Adrenal gland (tissue), 5 donors: ENCODE data around the gene GAL3ST3.

ENCODE experiments used
- POLR2A ChIP-seq, 2 donors: fragments of 450-650 bp; IDR thresholded peaks; one replicate each; pipeline ENCODE4 v1.6.1; 2017; ENCODE audit warnings: antibody characterized with exemption in 2 of 2, mild to moderate bottlenecking in 2 of 2, moderate library complexity in 1 of 2
- TF ChIP-seq, protein P1 (sequence below), 6 experiments: fragments of 450-650 bp in 4 of 6; fragments of 200-600 bp in 2 of 6; sonication (generic) in 1 of 6; IDR thresholded peaks; 1 replicate in 5 of 6; 2 replicates in 1 of 6; pipeline versions ENCODE4 v1.5.1 to v1.8.0; 2016 to 2021; ENCODE audit warnings: antibody characterized with exemption in 6 of 6, mild to moderate bottlenecking in 2 of 6, moderate library complexity in 1 of 6
- donor health status: DM: no; HTN: no; CAD: no.

DNA sequence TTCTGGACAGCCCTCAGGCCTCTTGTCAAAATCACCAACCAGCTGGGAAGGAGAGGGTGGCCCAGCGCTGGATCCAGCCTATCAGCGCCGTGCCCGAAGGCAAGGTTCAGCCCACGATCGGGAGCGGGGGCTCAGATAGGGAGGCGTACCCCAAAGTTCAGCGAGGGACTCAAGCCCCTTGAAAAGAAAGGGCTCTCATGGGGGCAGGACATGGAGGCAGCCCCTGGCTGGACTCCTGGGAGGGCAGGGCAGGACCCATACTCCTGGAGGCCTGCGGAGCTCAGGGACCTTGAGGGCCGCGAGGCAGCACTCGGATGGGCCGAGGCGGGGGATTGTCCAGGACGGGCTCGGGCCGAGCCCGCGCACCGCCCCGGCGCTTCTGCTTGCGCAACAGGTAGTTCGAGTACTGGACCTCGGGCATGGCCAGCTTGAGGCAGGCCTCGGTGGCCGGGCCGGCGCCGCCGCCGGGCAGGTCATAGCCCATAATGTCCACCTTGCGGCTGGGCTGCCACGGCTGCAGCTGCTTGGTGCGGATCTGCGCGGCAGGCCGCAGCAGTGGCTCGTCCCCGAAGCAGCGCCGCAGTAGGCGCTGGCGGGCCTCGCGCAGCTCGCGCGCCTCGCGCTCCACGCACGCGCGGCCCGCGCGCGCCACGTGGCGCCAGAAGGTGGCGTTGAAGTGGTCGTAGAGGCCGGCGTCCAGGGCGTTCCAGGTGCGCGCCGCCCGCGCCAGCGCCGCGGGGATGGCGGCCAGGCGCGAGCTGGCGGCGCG is 6.5 kb downstream of the GAL3ST3 start:
- TF ChIP-seq, protein P1, sequence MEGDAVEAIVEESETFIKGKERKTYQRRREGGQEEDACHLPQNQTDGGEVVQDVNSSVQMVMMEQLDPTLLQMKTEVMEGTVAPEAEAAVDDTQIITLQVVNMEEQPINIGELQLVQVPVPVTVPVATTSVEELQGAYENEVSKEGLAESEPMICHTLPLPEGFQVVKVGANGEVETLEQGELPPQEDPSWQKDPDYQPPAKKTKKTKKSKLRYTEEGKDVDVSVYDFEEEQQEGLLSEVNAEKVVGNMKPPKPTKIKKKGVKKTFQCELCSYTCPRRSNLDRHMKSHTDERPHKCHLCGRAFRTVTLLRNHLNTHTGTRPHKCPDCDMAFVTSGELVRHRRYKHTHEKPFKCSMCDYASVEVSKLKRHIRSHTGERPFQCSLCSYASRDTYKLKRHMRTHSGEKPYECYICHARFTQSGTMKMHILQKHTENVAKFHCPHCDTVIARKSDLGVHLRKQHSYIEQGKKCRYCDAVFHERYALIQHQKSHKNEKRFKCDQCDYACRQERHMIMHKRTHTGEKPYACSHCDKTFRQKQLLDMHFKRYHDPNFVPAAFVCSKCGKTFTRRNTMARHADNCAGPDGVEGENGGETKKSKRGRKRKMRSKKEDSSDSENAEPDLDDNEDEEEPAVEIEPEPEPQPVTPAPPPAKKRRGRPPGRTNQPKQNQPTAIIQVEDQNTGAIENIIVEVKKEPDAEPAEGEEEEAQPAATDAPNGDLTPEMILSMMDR (IDR thresholded peaks at IDR 0.05): no peak
- TF ChIP-seq POLR2A (IDR thresholded peaks at IDR 0.05): no peak
